Inferior parietal cortex (tissue), 1 donor: ENCODE measurements around the gene NUP160.
A peak's percentile ranks its signal among the peaks of the same experiment; 100 is the strongest.
"Not testable (repeated sequence)": the region's sequence is repeated elsewhere in the genome, so short reads cannot be mapped to it uniquely, and the experiment has no call there.

ENCODE experiments used
- DNase-seq: peaks from one replicate; pipeline ENCODE4 v3.0.0-alpha.2; 2016; ENCODE audit errors: extremely low spot score

The NUP160 gene, protein sequence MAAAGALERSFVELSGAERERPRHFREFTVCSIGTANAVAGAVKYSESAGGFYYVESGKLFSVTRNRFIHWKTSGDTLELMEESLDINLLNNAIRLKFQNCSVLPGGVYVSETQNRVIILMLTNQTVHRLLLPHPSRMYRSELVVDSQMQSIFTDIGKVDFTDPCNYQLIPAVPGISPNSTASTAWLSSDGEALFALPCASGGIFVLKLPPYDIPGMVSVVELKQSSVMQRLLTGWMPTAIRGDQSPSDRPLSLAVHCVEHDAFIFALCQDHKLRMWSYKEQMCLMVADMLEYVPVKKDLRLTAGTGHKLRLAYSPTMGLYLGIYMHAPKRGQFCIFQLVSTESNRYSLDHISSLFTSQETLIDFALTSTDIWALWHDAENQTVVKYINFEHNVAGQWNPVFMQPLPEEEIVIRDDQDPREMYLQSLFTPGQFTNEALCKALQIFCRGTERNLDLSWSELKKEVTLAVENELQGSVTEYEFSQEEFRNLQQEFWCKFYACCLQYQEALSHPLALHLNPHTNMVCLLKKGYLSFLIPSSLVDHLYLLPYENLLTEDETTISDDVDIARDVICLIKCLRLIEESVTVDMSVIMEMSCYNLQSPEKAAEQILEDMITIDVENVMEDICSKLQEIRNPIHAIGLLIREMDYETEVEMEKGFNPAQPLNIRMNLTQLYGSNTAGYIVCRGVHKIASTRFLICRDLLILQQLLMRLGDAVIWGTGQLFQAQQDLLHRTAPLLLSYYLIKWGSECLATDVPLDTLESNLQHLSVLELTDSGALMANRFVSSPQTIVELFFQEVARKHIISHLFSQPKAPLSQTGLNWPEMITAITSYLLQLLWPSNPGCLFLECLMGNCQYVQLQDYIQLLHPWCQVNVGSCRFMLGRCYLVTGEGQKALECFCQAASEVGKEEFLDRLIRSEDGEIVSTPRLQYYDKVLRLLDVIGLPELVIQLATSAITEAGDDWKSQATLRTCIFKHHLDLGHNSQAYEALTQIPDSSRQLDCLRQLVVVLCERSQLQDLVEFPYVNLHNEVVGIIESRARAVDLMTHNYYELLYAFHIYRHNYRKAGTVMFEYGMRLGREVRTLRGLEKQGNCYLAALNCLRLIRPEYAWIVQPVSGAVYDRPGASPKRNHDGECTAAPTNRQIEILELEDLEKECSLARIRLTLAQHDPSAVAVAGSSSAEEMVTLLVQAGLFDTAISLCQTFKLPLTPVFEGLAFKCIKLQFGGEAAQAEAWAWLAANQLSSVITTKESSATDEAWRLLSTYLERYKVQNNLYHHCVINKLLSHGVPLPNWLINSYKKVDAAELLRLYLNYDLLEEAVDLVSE (N-terminal part only)

DNA sequence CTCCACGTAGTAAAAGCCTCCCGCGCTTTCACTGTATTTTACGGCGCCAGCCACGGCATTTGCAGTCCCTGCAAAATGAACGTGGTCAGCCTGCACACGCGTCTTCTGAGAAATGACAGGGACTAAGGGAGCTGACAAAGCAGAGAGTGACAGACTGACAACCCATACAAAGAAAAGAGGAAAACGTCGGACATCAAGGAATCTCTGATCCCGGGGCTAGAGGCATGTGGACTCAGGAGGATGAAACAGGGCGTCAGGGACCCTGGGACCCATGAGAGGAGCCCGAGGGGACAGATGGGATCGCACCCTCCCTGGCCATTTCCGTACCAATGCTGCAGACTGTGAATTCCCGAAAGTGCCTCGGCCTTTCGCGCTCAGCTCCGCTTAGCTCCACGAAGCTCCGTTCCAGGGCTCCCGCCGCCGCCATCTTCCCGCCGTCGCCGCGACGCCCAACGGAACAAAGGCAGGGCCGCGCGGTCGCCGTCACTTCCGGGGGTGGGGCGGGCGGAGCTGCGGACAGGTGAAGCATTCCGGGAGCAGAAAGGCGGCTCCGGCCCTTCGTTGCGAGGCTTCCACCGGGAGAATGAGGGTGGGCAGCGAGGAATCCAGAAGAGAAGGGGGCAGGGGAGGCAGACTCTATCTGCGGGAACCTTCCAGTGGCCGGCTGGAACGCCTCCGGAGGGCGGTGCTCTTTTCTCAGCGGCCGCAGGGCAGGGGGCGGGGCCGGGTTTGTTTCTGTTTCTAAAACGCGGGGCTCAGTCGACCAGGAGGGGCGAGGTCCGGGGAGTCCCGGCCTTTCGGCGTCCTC lies at the start of gene NUP160:
NUP160 (minus strand) TSS at position 459 of the 808 bp plus-strand sequence; CDS start at position 427, 32 bp downstream.
- DNase-seq, result peak; percentile 71

DNA sequence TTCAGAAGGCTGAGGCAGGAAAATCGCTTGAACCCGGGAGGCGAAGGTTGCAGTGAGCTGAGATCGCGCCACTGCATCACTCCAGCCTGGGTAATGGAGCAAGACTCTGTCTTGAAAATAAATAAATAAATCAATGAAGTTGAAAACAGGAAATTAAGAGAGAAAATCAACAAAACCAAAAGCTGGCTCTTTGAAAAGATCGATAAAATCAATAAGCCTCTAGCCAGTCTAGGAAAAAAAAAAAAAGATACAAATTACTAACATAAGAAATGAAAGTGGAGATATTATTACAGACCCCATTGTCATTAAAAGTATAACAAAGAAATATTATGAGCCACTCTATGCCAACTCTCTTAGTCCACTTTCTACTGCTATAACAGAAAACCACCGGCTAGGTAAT lies 48.0 kb upstream of the NUP160 start:
- DNase-seq, result no peak

DNA sequence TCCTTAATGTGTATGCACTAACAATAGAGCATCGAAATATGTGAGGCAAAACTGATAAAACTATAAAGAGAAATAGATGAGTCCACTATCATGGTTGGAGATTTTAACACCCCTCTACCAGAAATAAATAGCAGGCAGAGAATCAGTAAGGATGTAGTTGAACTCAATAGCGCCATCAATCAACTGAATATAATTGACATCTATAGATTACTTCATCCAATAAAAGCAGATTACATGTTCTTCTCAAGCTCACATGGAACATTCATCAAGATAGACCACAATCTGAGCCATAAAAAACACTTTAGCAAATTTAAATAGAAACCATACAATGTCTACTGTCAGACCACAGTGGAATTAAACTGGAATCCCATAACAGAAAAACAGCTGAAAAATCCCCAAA lies 46.9 kb upstream of the NUP160 start:
- DNase-seq, result no peak

DNA sequence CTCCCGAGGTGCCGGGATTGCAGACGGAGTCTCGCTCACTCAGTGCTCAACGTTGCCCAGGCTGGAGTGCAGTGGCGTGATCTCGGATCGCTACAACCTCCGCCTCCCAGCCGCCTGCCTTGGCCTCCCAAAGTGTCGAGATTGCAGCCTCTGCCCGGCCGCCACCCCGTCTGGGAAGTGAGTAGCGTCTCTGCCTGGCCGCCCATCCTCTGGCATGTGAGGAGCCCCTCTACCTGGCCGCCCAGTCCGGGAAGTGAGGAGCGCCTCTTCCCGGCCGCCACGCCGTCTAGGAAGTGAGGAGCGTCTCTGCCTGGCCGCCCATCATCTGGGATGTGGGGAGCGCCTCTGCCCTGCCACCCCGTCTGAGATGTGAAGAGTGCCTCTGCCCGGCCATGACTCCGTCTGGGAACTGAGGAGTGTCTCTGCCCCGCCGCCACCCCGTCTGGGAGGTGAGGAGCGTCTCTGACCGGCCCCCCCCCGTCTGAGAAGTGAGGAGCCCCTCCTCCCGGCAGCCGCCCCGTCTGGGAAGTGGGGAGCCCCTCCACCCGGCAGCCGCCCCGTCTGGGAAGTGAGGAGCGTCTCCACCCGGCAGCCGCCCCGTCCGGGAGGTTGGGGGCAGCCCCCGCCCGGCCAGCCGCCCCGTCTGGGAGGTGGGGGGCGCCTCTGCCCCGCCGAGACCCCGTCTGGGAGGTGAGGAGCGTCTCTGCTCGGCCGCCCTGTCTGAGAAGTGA lies 44.6 kb upstream of the NUP160 start:
- DNase-seq, result not testable (repeated sequence)

DNA sequence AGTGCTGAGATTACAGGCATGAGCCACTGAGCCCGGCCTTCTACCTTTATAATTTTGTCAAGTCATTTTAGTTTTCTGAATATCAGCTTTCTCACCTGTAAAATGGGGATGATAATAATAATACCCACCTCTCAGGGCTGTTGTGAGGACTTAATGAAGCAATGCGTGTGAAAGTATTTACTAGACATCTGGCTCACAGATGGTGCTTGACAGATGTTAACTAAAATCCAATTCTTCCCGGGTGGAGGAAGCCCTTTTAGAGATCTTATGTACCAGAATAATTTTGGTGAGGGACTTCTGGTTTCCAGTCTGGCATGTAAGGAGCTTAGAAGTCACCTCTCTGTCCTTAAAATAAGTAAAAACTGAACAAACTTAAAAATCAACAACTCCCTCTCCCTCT lies 43.7 kb upstream of the NUP160 start:
- no peak for DNase-seq

DNA sequence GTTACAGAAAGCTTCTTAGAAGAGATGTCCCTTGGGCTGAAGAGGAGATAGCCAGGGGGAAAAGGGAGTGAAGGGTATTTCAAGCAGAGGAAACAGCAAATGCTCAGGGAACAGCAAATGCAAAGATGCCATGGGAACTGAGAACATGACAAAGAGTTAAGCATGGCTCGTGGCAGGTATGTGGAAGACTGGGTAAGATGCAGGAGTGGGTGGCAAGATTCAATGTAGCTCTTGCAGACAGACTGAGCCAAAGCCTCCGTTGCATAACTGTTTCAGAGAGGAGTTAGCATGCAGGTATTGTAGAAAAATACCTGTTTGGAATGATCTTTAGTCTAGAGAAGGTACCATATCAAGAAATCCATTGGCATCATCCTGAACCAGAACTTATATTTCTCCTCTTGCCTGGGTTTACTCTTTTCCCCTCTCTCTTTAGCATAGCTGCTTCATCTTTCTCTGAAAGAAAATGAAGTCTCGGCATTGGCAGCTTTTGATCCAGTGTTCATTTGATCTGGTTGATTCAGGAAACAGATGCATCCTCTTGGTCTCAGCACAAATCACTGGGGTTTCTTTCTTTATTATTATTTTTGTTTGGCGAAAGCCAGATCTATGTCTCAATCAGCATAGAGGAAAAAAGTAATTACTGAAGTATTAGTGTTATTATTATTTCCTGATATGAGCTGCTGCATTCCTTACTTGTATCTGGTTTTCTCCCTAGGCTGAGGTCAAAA lies 41.7 kb upstream of the NUP160 start:
- DNase-seq, result no peak

DNA sequence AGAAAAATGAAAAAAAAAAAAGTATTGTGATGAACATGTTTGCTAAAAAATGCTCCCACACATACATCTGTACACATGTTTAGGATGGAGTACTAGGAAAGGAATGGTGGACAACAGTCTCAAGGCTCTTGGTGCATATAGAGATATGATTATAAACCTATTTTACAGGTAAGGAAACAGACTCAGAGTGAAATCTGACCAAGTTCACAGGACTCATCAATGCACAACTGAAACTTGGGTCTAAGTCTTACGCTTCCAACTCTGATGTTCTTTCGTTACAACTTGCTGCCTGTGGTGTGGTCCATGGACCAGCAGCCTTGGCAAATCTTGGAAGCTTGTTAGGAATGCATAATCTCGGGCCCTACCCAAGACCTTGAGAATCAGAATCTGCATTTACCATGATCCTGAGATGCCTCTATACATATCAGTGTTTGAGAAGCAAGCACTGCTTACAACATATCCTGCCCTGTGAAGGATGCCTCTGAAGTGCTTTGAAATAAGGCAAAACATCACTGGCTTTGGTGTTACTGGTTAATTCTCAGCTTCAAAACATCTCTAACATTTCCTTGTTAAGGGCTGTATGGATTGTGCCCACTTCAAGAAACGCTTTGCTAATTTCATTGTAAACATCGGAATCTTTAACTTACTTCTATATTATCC lies 39.9 kb upstream of the NUP160 start:
- DNase-seq, result no peak

DNA sequence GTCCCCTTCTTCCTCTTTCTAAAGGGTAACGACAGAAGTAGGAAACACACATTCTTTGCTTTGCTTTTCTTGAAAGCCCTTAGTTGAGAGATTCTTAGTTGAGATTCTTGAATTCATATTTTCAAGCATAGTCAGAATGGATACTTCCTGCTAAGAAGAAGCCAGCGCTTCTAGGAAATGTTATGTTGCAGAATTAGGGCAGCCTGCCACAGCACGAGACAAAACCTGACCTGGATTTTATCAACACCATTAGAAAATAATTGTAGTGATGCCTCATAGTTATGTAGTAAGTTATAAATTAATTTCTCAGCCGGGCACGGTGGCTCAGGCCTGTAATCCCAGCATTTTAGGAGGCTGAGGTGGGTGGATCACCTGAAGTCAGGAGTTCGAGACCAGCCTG lies 37.9 kb upstream of the NUP160 start:
- DNase-seq, result no peak

DNA sequence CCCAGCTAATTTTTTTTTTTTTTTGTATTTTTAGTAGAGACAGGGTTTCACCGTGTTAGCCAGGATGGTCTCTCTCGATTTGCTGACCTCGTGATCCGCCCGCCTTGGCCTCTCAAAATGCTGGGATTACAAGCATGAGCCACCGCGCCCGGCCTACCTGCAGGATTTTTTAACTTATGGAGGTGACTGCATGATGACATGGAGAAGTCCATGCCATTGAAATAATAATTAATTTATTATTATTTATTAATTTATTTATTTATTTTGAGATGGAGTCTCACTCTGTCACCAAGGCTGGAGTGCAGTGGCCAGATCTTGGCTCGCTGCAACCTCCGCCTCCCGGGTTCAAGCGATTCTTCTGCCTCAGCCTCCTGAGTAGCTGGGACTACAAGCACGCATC lies 34.3 kb upstream of the NUP160 start:
- not testable (repeated sequence) for DNase-seq

DNA sequence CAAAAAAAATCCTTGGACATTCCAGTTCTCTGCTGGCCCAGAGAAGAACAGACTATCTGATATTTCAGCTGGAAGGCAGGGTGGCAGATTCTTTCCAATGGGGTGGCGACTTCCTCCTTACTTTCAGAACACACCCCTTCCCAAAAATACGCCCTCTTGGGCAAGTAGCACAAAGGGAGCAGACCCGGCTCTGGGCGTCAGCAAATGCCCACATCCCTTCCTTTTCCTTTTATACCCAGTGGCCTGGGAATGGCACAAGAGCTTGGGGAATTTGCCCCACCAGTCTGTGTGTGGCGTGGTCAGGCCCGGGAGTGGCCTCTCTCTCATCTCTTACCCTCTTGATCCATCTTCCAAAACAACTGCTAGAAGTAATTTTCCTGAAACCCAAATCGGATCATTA lies 33.0 kb upstream of the NUP160 start:
- no peak for DNase-seq

DNA sequence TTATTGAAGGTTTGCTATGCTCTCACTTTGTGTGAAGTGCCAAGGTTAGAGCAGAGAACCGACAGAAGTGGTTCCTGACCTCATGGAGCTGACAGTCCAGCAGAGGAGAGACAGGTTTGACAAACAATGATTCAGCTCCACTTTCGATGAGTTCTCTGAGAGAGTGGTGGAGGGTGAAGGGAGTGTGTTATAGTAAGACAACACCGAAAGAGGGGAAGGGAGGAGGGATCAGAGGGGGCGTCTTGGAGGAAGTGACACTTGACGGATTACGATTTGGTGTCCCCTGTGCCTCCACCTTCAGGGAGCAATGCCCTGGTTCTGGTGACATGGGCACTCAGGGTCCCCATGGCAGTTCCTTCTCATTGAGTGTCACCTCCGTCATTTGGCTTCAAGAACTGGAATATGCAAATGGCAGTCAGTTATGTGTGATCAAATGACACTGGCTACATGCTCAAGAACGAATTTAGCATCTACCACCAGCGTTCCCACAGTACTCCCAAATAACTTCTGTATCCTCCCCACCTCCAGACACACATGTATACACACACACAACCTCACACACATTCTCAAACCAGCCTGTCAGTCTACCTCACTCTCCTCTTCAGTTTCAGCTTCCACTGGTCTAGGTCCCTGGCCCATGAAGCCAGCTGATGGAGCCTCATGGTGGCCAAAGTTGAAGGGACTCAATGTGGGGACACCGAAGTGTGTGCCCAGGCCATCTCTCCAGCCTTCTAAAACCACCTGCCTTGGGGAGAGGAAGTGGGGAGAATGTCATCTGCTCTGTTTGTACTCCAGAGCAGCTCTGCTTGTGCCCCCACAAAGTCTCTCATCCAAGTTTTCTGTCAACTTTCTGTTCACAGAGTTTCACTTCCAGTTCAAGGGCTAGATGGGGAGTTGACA lies 31.4 kb upstream of the NUP160 start:
- no peak for DNase-seq

DNA sequence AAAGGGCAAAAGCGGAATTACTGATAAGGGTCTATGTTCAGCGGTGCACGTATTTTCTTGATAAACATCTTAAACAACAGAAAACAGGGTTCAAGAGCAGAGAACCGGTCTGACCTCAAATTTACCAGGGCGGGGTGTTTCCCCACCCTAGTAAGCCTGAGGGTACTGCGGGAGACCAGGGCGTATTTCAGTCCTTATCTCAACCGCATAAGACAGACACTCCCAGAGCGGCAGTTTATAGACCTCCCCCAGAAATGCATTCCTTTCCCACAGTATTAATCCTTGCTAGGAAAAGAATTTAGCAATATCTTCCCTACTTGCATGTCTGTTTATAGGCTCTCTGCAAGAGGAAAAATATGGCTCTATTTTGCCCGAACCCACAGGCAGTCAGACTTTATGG lies 27.7 kb upstream of the NUP160 start:
- DNase-seq, result not testable (repeated sequence)

DNA sequence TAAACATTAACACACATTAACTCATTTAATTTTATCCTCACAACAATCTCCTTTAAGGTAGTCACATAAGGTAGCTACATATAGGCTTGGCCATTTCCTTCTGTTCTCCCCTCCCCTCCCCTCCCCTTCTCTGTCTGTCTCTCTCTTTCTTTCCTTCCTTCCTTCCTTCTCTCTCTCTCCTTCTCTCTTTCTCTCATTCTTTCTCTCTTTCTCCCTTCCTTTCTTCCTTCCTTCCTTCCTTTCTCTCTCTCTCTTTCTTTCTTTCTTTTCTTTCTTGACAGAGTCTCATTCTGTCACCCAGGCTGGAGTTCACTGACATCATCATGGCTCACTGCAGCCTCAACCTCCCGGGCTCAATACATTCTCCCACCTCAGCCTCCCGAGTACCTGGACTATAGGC lies 22.3 kb upstream of the NUP160 start:
- DNase-seq, result no peak

DNA sequence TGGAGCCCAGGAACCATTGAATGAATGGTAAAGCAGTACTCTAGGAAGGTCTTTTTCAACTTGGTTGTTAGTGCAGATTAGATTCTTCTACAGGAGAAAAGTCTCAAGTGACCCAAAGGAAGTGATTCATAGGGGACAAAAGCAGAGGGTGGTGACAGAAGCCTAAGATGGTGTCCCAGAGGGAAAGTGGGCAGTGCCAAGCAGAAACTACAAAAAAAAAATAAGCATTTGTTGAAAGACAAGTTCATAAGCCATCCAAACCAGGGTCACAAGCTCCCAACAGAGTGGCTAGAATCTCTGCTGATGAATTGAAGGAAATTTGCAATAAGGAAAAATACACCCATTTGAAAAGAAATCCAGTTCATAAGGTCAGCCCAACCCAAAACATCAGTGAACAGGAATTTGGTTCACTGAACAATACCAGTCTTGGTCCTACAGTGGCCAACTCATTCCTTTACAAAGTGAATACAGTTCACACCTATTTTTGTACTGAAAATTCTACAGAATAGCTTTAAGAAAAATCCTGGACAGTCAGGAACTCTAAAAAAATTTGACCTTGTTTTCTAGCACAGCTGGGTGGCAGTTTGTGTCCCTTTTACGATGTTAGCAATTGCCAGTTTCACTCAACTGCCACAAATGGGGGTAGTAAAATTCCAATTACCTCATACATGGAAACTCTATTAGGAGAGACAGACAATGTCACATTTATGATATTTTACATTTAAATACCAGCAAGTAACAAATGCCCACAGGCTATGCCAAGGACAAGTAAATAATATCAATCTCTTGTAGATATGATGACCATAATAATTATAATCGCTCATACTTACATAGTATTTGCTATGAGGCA lies 21.6 kb upstream of the NUP160 start:
- DNase-seq, result no peak

DNA sequence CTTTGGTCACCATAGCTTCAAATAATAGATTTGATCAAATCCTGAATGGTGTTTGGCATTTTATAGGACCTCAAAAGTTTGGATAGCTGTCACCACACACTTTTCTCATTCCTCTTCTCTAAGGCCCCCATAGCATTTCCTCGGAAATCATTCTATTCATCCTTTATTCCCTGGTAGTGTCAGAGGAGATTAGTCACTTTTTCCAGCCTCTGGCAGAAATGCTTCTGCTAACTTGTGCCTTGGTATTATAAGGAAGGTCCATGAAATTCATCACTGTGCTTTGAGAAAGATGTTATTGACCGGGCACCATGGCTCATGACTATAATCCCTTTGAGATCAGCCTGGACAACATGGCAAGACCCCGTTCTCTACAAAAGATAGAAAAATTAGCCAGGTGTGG lies 19.7 kb upstream of the NUP160 start:
- no peak for DNase-seq

DNA sequence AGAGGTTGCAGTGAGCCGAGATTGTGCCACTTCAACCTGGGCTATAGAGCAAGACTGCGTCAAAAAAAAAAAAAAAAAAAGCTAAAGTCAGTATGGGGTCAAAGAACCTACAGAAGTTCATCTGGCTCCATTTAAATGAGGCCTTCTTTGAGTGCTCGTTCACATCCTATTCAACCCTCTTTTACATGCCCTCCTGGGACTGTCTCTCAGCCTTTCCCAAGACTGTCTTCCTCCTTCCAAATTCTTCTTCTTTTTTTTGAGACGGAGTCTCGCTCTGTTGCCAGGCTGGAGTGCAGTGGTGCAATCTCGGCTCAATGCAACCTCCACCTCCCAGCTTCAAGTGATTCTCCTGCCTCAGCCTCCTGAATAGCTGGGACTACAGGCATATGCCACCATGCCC lies 18.7 kb upstream of the NUP160 start:
- DNase-seq, result not testable (repeated sequence)

DNA sequence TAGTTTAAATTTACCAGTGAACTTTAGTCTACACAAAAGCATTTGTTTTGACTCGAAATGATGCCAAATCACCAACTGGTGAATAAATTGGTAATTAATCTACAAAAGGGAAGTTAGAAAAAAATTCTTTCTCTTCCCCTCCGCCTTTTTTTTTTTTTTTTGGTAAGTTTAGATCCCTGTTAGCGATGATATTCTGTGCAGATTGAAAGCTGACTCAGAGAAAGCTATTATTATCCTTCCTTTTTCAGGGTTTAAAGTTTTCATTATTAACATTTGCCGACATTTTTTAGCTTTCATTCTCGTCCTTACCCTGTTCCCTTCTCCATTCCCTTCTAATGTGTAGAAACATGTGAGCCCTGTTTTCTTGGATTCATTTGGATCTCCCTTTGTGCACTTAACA lies 16.8 kb upstream of the NUP160 start:
- DNase-seq, result no peak
